K562 (cell line): Measurements from ENCODE around the gene CALML3. TPM values are rescaled to one million over a fixed set of nuclear protein-coding genes. Genes with fewer than 3 reads are reported as not detected.
"Not testable (repeated sequence)": the region's sequence is repeated elsewhere in the genome, so short reads cannot be mapped to it uniquely, and the experiment has no call there.

ENCODE experiments used
- ARNT ChIP-seq, 2 experiments: fragments of 450-650 bp; IDR thresholded peaks; 2 replicates each; pipeline ENCODE4 v1.6.1; 2016; ENCODE audit warnings: mild to moderate bottlenecking in 1 of 2
- C11orf30 ChIP-seq: fragments of 450-650 bp; IDR thresholded peaks from 2 replicates; pipeline ENCODE4 v1.6.1; 2016; ENCODE audit warnings: low read depth, mild to moderate bottlenecking
- KDM1A ChIP-seq, 2 experiments: fragments of 450-650 bp; IDR thresholded peaks; 2 replicates each; pipeline ENCODE4 v1.6.1; 2016; ENCODE audit warnings: mild to moderate bottlenecking in 2 of 2
- MEIS2 ChIP-seq: fragments of 450-650 bp; IDR thresholded peaks from 2 replicates; pipeline ENCODE4 v1.6.1; 2014; ENCODE audit warnings: mild to moderate bottlenecking; ENCODE audit not compliant: partially characterized antibody
- NFRKB ChIP-seq: fragments of 450-650 bp; IDR thresholded peaks from 2 replicates; pipeline ENCODE4 v1.6.1; 2016; ENCODE audit warnings: low read depth
- PHB2 ChIP-seq: fragments of 450-650 bp; IDR thresholded peaks from 2 replicates; pipeline ENCODE4 v1.6.1; 2017; ENCODE audit warnings: low read depth
- SMARCA4 ChIP-seq: fragments of 450-650 bp; IDR thresholded peaks from 2 replicates; pipeline ENCODE4 v1.6.1; 2016
- TOE1 ChIP-seq, 2 experiments: fragments of 450-650 bp in 1 of 2; sonication (generic) in 1 of 2; formaldehyde crosslinking in 1 of 2; IDR thresholded peaks; 2 replicates each; pipeline versions ENCODE4 v1.7.1 to v1.8.0; 2016 to 2022; ENCODE audit warnings: borderline replicate concordance in 2 of 2, mild to moderate bottlenecking in 2 of 2, antibody characterized with exemption in 1 of 2, inconsistent platforms in 1 of 2, low read depth in 1 of 2, missing genetic modification reagents in 1 of 2, moderate library complexity in 1 of 2
- ZNF316 ChIP-seq: fragments of 450-650 bp; IDR thresholded peaks from 2 replicates; pipeline ENCODE4 v1.6.1; 2016
- polyA plus RNA-seq, 8 experiments: library from polyadenylated mRNA; depleted of rRNA in 4 of 8; stranded (reverse) in 5 of 8; unstranded in 3 of 8; fragments of >200 nt; fragmentation: Nextera tagmentation in 2 of 8; fragmentation: Illumina TruSeq in 1 of 8; extraction: Ambion mirVana in 2 of 8; extraction: Trizol in 1 of 8; gene quantifications; 2 replicates each; pipeline versions ENCODE4 v1.2.1 to v1.2.3, GENCODE V29; 2011 to 2014; ENCODE audit warnings: inconsistent platforms in 1 of 8, missing spikeins in 1 of 8
- total RNA-seq, 7 experiments: library from RNA; depleted of rRNA in 6 of 7; stranded (reverse); fragments of >200 nt in 6 of 7; fragmentation: Illumina TruSeq in 2 of 7; extraction: Trizol in 2 of 7; gene quantifications; 2 replicates each; pipeline versions ENCODE4 v1.2.1 to v1.2.3, GENCODE V29; 2011 to 2021; ENCODE audit warnings: low replicate concordance in 1 of 7
- TF ChIP-seq, protein P1 (sequence below), 2 experiments: fragments of 450-650 bp; conservative IDR thresholded peaks; 2 replicates each; pipeline ENCODE4 v1.6.1; 2017; ENCODE audit warnings: mild to moderate bottlenecking in 2 of 2, moderate library complexity in 2 of 2
- TF ChIP-seq, protein P2 (sequence below): sonication (generic); IDR thresholded peaks from 2 replicates; pipeline ENCODE4 v1.6.1; 2016
- TF ChIP-seq, protein P3 (sequence below): fragments of 450-650 bp; IDR thresholded peaks from 2 replicates; pipeline ENCODE4 v1.6.1; 2016
- TF ChIP-seq, protein P4 (sequence below), 2 experiments: fragments of 450-650 bp in 1 of 2; sonication (generic) in 1 of 2; formaldehyde crosslinking in 1 of 2; IDR thresholded peaks; 2 replicates each; pipeline versions ENCODE4 v1.7.1 to v1.9.0; 2016 to 2022; ENCODE audit warnings: inconsistent platforms in 1 of 2, mild to moderate bottlenecking in 1 of 2, missing genetic modification reagents in 1 of 2

The CALML3 gene
- total and polyA plus RNA-seq, 9 of the 15 experiments (the other 6 are each of a cell fraction or from before 2014, with no cell fraction given), result not detected

DNA sequence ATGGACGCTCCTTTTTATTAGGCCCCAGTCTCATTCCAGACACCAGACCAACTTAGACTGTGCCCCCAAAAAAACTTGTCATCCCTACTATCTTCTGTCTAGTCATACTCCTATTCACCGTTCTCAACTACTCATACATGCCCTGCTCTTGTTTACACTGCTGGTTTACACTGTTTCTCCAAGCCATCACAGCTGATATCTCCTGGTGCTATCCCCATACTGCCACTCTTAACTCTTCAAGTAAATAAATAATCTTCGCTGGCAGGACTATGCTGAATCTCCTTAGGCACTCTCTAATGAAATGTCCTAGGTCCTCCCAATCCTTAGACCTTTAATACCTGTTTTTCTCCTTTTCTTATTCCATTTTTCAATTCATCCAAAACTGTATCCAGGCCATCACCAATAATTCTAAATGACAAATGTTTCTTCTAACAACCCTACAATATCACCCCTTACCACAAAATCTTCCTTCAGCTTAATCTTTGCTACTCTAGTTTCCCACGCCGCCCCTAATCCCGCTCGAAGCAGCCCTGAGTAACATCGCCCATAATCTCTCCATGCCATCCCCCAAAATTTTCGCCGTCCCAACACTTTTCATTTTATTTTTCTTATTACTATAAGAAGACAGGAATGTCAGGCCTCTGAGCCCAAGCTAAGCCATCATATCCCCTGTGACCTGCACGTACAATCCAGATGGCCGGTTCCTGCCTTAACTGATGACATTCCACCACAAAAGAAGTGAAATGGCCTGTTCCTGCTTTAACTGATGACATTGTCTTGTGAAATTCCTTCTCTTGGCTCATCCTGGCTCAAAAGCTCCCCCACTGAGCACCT lies 48.6 kb upstream of the CALML3 start (continued):
- TF ChIP-seq, protein P1, sequence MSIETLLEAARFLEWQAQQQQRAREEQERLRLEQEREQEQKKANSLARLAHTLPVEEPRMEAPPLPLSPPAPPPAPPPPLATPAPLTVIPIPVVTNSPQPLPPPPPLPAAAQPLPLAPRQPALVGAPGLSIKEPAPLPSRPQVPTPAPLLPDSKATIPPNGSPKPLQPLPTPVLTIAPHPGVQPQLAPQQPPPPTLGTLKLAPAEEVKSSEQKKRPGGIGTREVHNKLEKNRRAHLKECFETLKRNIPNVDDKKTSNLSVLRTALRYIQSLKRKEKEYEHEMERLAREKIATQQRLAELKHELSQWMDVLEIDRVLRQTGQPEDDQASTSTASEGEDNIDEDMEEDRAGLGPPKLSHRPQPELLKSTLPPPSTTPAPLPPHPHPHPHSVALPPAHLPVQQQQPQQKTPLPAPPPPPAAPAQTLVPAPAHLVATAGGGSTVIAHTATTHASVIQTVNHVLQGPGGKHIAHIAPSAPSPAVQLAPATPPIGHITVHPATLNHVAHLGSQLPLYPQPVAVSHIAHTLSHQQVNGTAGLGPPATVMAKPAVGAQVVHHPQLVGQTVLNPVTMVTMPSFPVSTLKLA (conservative IDR thresholded peaks at IDR 0.05), result peak; percentile 20 to 43; a peak in 1 of 4 replicates
- TF ChIP-seq ARNT (IDR thresholded peaks at IDR 0.05) (0 out of 4 replicates have a peak, but pooled peaks of 1 of the 2 experiments have one; percentile 48), TOE1 (IDR thresholded peaks at IDR 0.05; ENCODE audit: borderline replicate concordance) (peak; percentile 38; the same call in 1 of the 2 replicates), NFRKB (peak; percentile 79), PHB2 (peak; percentile 51; the same call in 1 of the 2 replicates), KDM1A (IDR thresholded peaks at IDR 0.05) (0 out of 4 replicates have a peak, but pooled peaks of 1 of the 2 experiments have one; percentile 4), ZNF316 (peak; percentile 79), C11orf30 (peak; percentile 63), MEIS2 (peak; percentile 9), SMARCA4 (peak; percentile 56; the same call in 1 of the 2 replicates)
- TF ChIP-seq, protein P2, sequence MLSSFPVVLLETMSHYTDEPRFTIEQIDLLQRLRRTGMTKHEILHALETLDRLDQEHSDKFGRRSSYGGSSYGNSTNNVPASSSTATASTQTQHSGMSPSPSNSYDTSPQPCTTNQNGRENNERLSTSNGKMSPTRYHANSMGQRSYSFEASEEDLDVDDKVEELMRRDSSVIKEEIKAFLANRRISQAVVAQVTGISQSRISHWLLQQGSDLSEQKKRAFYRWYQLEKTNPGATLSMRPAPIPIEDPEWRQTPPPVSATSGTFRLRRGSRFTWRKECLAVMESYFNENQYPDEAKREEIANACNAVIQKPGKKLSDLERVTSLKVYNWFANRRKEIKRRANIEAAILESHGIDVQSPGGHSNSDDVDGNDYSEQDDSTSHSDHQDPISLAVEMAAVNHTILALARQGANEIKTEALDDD, result peak; percentile 53; the same call in 1 of the 2 replicates
- not testable (repeated sequence) for TF ChIP-seq TOE1 (CRISPR knock-in tag; IDR thresholded peaks at IDR 0.05; ENCODE audit: borderline replicate concordance, low read depth)
- TF ChIP-seq, protein P3, sequence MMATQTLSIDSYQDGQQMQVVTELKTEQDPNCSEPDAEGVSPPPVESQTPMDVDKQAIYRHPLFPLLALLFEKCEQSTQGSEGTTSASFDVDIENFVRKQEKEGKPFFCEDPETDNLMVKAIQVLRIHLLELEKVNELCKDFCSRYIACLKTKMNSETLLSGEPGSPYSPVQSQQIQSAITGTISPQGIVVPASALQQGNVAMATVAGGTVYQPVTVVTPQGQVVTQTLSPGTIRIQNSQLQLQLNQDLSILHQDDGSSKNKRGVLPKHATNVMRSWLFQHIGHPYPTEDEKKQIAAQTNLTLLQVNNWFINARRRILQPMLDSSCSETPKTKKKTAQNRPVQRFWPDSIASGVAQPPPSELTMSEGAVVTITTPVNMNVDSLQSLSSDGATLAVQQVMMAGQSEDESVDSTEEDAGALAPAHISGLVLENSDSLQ, result peak; percentile 46; the same call in 1 of the 2 replicates
- TF ChIP-seq, protein P4, sequence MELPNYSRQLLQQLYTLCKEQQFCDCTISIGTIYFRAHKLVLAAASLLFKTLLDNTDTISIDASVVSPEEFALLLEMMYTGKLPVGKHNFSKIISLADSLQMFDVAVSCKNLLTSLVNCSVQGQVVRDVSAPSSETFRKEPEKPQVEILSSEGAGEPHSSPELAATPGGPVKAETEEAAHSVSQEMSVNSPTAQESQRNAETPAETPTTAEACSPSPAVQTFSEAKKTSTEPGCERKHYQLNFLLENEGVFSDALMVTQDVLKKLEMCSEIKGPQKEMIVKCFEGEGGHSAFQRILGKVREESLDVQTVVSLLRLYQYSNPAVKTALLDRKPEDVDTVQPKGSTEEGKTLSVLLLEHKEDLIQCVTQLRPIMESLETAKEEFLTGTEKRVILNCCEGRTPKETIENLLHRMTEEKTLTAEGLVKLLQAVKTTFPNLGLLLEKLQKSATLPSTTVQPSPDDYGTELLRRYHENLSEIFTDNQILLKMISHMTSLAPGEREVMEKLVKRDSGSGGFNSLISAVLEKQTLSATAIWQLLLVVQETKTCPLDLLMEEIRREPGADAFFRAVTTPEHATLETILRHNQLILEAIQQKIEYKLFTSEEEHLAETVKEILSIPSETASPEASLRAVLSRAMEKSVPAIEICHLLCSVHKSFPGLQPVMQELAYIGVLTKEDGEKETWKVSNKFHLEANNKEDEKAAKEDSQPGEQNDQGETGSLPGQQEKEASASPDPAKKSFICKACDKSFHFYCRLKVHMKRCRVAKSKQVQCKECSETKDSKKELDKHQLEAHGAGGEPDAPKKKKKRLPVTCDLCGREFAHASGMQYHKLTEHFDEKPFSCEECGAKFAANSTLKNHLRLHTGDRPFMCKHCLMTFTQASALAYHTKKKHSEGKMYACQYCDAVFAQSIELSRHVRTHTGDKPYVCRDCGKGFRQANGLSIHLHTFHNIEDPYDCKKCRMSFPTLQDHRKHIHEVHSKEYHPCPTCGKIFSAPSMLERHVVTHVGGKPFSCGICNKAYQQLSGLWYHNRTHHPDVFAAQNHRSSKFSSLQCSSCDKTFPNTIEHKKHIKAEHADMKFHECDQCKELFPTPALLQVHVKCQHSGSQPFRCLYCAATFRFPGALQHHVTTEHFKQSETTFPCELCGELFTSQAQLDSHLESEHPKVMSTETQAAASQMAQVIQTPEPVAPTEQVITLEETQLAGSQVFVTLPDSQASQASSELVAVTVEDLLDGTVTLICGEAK (IDR thresholded peaks at IDR 0.05), result peak; percentile 51
- TF ChIP-seq, protein P4 (CRISPR knock-in tag; IDR thresholded peaks at IDR 0.05), result not testable (repeated sequence)
